HG02623 (cell line): ENCODE data around the gene PCOLCE2.

Experiments
- ATAC-seq: cut with Tn5 transposase; IDR thresholded peaks from one replicate; pipeline ENCODE4 v1.9.1; 2021; ENCODE audit warnings: moderate library complexity; ENCODE audit not compliant: unreplicated experiment

The PCOLCE2 gene

GRCh38 chr3:142817356-142817755, 71.5 kb downstream of the PCOLCE2 start:
- no peak for ATAC-seq

- ATAC-seq = no peak
These were observed 73.1 kb downstream of the PCOLCE2 start for GRCh38 chr3:142815803-142816202.

DNA sequence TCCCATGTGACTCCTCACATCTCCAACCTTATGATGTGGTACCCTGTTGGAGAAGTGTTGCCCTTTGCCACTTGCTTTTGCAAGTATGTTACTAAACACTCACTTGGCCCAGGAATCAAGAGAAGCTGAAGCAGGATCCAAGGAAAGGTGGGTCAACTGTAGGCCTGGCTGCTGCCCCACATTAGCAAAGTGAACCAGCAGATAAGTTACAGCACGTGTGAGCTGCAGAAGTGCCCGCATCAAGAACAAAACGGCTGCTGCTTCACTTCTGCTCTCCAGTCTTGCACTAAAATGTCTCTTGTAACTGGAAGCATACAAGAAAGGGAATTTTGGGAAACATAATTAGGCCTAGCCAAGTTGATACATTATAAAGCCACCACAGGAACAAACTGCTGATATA, 79.6 kb downstream of the PCOLCE2 start:
- no peak for ATAC-seq

DNA sequence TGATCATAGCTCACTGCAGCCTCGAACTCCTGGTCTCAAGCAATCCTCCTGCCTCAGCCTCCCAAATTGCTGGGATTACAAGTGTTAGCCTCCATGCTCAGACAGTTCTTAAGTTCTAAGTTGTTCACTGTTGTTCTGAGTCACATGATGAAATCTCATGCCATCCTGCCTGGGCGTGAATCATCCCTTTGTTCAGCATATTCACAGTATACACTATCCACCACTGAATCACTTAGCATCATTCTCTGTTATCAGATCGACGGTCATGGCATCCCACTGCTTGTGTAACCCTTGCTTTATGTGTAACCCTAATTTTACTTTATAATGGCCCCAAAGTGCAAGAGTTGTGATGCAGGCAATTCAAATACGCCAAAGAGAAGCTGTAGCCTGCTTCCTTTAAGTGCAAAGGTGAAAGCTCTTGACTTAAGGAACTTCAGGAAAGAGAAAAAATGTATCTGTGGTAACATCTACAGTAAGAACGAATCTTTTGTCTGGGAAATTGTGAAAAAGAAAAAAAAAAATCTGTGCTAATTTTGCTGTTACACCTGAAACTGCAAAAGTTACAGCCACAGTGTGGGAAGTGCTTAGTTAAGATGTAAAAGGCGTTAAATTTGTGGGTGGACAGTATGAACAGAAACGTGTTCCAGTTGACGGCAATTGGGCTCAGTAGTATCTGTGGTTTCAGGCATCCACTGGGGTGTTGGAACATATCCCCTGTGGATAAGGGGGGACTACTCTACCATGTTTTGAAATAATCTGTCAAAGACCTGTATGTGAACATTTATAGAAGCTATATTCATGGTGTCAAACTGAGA, 80.6 kb downstream of the PCOLCE2 start:
- no peak for ATAC-seq

DNA sequence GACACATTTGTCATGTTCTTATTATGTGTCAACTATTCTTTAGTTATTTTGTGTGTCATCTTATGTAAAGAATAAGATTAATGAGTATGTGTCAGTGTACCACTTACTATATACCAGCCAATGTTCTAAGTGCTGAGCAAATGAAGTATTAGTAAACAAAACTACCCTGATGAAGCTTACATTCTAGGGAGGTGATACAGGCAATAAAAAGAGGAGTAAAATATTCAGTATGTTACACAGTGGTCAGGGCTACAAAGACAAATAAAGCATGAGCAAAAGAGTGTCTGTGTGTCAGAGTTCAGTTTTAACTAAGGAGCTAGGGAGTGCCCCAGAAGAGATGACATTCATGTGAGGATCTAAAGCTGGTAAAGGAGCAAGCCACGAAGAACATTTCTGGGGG, 86.0 kb downstream of the PCOLCE2 start:
- no peak for ATAC-seq

DNA sequence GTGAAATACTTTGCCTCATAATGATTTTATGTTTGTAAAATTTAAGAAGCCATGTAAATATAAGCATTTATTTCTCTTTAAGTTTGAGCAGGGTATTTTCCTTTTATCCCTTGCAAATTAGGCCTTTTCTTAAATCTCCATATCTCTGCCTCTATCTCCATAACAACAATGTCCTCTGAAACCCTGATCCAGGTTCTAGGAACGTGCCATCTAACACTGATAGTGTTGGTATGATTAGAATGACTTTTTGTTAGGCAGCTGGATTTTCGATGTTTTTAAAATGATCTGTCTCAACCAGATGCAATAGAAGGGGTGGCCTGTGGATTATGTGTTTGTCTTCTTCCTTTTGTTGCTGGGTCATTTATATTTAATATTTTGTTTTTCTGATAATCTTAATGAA, 87.1 kb downstream of the PCOLCE2 start:
- ATAC-seq = no peak

GRCh38 chr3:142796823-142797222, 92.1 kb downstream of the PCOLCE2 start:
- no peak for ATAC-seq

DNA sequence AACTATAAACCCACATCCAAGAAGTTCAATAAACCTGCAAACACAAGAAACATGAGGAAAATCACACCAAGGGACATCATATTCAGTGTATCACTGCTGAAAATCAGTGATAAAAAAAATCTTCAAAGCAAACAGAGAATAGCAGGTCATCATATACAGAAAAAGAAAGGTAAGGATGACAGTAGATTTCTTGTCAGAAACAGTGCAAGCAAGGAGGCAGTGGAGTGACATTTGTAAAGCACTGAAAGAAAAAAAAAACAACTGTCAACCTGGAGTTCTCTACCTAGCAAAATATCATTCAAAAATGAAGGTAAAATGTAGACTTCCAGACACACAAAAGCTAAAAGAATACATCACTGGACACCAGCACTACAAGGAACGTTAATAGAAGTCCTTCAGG, 93.6 kb downstream of the PCOLCE2 start:
- no peak for ATAC-seq

- ATAC-seq = no peak
These were observed 94.4 kb downstream of the PCOLCE2 start for GRCh38 chr3:142794508-142794907.

- no peak for ATAC-seq
These were observed 101.2 kb downstream of the PCOLCE2 start for GRCh38 chr3:142787719-142788118.

DNA sequence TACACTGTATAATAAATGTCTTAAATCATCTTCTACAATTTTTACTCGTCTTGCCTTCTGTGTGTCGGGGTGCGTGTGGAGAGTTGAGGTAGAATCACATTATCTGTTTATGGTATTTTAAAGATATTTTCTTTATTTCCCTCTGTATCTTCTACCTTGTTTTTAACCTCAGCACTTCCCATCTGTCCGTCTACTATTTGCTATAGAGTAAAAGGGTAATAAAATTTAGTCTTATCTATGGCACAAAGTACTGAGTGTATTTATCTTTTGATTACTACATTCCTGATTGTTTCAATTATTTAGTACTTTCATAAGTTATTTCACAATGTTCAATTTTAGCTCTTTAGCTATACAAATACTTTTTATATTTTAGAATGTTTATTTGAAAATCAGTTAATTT, 102.9 kb downstream of the PCOLCE2 start:
- no peak for ATAC-seq

DNA sequence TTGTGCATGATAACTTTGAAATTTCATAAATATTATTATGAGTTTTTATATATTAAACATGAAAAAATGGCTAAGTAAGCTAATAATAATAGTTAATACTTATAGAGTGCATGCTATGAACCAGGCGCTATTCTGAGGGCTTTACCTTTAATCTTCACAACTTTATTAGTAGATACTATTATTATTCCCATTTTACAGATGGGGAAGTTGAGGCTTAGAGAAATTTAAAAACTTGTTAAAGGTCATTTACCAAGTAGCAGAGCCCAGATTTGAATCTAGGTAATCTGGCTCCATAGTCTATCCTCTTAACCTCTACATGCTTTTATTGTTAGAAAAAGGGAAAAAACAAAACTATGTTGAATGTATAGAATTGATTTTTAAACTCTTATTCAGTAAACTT, 104.7 kb downstream of the PCOLCE2 start:
- no peak for ATAC-seq

- ATAC-seq = no peak
These were observed 106.3 kb downstream of the PCOLCE2 start for GRCh38 chr3:142782616-142783015.

GRCh38 chr3:142779591-142779990, 109.3 kb downstream of the PCOLCE2 start:
- ATAC-seq = no peak

DNA sequence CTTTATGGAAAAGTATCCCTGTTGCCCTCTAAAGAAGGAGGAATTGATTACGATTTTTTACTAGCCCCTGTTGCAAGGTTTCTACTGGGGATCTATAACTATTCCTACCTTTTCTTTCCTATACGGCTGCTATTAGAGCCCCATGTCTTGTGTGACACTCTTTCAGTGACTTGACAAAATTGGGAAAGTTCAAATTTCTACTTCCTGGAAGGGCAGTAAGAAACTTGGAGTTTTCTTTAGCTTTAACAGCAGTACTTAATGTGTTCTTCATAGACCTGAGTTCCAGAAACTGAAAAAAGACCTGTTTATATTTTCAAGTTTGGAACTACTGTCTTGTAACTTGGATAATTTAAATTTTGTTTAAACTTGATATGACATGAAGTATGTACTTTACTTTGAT, 110.3 kb downstream of the PCOLCE2 start:
- ATAC-seq = no peak

DNA sequence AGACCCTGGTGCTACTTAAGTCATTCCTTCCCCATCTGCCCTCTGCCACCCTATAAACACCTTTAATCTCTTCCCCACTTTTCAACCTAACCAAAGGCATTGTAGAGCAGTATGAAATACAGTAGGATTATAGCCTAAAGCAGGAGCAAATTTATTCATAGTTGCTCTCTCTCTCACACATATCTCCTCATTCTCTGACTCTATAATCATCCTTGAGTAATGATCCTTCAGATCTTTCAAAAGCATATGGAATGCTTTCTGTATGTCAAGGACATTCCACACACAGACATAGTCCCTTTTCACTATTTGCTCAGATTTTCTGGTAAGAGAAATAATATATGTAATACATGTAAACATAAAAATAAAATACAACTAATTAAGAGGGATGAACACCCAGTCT, 111.0 kb downstream of the PCOLCE2 start:
- ATAC-seq = no peak

- ATAC-seq = no peak
These were observed 120.5 kb downstream of the PCOLCE2 start for GRCh38 chr3:142768338-142768737.
